Fibroblast of the aortic adventitia (primary cell): ENCODE data around the gene KCNQ1. TPM values are rescaled to one million over a fixed set of nuclear protein-coding genes. Genes with fewer than 3 reads are reported as not detected.

ENCODE experiments used
- DNase-seq: peaks from one replicate; pipeline ENCODE4 v3.0.0-alpha.2; 2010; ENCODE audit warnings: low read depth
- H3K4me3 ChIP-seq: 2 replicates; pipeline ENCODE4 v1.5.1; 2011; ENCODE audit warnings: low read depth, mild to moderate bottlenecking, control low read depth, low read length, moderate library complexity
- CTCF ChIP-seq: IDR thresholded peaks from 2 replicates; pipeline ENCODE4 v1.5.1; 2011; ENCODE audit warnings: mild to moderate bottlenecking, low read length, control low read depth, inconsistent platforms; ENCODE audit not compliant: insufficient read depth
- total RNA-seq: library from RNA; depleted of rRNA; stranded (reverse); fragments of >200 nt; gene quantifications from 2 replicates; pipeline ENCODE4 v1.2.3, GENCODE V29; 2012; ENCODE audit warnings: low replicate concordance

KCNQ1 gene
- total RNA-seq, 1 donor = not detected

GRCh38 chr11:2441171-2441570 is 3.6 kb upstream of the KCNQ1 start:
- H3K4me3 ChIP-seq = no peak overlapping the region
- TF ChIP-seq CTCF = no peak
- DNase-seq = no peak

GRCh38 chr11:2442589-2442988 is 2.2 kb upstream of the KCNQ1 start:
- no peak overlapping the region for H3K4me3 ChIP-seq
- no peak for DNase-seq
- no peak for TF ChIP-seq CTCF

- DNase-seq = no peak
- no peak overlapping the region for H3K4me3 ChIP-seq
- no peak for TF ChIP-seq CTCF
Measured at GRCh38 chr11:2443406-2443805, 1.4 kb upstream of the KCNQ1 start.

- DNase-seq = no peak
- no peak within 1 kb of the TSS for H3K4me3 ChIP-seq
- no peak for TF ChIP-seq CTCF
Measured at GRCh38 chr11:2443881-2444820, 657 bp upstream of the KCNQ1 start, which contains the start of gene TRPM5. TRPM5 (minus strand) TSS chr11:2444514; CDS start chr11:2423036, 21,478 bp downstream.

GRCh38 chr11:2445746-2446551 is 1.1 kb downstream of the KCNQ1 start:
- no peak for TF ChIP-seq CTCF
- DNase-seq = no peak
- no peak overlapping the region for H3K4me3 ChIP-seq

GRCh38 chr11:2446590-2447252 is 1.9 kb downstream of the KCNQ1 start:
- TF ChIP-seq CTCF = no peak
- DNase-seq = no peak
- no peak overlapping the region for H3K4me3 ChIP-seq
